ENCODE results near the gene PGM3.
"Not testable (repeated sequence)": the region's sequence is repeated elsewhere in the genome, so short reads cannot be mapped to it uniquely, and the experiment has no call there.

Gene PGM3, protein sequence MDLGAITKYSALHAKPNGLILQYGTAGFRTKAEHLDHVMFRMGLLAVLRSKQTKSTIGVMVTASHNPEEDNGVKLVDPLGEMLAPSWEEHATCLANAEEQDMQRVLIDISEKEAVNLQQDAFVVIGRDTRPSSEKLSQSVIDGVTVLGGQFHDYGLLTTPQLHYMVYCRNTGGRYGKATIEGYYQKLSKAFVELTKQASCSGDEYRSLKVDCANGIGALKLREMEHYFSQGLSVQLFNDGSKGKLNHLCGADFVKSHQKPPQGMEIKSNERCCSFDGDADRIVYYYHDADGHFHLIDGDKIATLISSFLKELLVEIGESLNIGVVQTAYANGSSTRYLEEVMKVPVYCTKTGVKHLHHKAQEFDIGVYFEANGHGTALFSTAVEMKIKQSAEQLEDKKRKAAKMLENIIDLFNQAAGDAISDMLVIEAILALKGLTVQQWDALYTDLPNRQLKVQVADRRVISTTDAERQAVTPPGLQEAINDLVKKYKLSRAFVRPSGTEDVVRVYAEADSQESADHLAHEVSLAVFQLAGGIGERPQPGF

DNA sequence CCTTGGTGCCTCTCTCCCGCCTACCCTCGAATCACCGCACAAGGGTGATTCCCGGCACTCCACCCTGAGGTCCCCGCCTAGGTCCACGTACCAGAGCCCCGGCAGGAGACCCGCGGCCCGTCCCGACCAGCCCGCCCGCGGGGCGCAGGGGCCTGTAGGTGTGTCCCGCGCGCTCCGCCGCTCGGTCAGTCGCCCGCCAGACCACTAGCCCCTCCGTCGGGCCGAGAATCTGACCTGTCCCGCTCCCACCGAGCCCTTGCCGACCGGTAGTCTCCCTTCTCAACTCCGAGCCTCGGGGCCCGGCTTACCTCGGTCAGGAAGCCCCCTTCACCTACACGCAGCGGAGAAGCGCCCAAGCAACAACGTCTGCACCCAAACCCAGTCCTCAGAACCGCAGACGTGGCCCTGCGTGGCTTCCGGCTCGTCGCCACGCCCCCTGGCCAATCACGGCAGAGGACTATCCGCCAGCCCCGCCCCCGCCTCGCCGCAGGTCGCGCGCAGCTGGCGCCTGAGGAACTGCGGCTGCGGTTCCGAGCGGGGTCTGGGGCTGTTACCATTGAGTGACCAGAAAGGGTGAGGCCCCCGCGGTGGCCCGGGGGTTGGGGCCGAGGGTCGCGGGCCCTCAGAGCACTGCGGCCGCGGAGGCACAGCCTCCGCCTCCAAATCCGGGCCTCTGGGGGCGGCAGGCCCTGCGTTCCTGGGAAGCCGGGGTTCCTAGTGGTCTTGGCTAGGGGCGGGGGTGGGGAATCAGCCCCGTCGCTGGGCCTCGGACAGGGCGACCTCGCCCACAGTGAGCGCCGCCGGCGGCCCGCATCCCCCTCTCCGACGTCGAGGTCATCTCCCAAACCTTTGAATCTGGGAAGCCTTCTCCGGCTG lies at the start of gene PGM3, which contains the start of gene RWDD2A:
PGM3 (minus strand) TSS at position 395 of the 876 bp plus-strand sequence. CDS start 2,253 bp downstream, outside the sequence.
RWDD2A (plus strand) TSS at position 487 of the 876 bp plus-strand sequence. CDS start 1,095 bp downstream, outside the sequence.
- peak; percentile 62 for DNase-seq (ENCODE audit: low read depth)

DNA sequence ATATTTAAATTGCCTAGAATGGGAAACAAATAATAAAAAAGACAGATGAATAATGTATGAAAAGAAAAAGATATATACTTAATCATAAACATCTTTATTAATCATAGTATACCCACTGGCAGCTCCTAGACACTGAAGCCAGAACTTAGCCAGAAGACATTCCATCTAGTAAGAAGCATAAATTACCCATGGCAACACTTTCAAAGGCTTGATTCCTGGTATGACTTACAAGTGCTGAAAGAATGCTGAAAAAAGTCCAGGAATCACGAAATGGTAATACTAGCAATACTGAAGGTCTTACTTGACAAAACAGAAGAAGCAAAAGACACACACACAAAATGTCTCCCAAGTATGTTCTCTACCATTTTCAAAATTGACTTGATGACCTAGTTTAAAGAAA lies 38.1 kb upstream of the PGM3 start:
- DNase-seq (ENCODE audit: low read depth) = peak; percentile 47

DNA sequence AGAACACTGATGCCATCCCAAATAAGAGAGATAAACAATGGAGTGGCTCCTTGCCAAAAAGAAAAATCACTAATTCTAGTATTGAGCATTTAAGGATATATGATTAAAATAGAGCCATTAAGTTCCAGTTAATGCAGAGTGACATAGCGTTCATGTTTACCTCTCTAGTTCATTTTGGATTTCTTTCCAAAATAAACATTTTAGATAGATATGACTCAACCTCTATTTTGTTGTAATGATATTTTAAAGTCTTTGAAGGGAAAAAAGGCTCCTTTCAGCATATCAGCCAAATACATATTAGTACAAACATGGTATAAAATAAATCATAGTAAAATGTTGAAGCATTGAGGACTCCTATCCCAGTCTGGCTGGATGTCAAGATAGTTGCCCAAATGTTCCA lies 33.5 kb upstream of the PGM3 start:
- DNase-seq (ENCODE audit: low read depth) = no peak

DNA sequence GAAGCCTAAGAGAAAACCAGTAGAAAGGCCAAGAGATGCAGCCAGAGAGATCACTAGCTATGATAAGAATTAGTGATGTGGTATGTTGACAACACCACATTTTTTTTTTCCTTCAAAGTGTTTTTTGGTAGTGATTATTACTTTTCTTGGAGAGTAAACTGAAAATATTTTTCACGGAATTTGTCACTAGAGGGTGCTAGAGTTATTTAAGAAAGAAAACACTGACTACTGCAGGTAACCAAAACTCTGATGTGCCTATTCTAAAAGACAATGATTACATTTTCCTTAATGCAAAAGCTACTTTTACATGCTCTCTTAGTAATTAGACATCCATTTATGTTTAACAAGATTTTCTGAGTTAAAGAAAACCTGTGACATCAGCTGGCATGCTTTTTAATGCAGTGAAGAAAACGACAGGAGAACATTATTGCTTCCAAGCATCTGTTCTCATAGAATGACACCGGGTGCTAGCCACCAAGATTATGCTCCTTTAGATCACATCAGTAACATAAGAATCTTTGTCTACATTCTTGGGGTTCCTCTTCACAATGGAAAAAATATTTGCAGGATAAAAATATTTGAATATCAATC lies 28.9 kb upstream of the PGM3 start:
- DNase-seq (ENCODE audit: low read depth) = peak; percentile 28

DNA sequence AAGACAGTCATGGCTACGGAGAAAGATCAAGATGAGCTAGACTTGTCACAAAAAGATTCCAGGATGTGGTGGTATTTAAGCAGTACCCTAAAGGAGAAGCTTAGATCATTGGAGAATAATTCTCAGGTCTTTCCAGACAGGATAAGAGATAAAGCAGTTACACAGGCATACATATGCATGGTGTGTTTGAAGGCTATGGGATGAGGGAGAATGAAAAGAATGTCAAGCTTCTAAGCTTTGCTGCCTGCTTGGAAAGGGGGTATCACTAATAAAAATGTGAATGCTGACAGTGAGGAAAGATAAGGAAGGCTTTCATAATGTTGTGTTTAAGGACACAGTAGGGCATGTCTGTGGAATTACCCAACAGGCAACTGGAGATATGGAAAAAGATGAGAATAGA lies 28.2 kb upstream of the PGM3 start:
- DNase-seq (ENCODE audit: low read depth) = no peak

DNA sequence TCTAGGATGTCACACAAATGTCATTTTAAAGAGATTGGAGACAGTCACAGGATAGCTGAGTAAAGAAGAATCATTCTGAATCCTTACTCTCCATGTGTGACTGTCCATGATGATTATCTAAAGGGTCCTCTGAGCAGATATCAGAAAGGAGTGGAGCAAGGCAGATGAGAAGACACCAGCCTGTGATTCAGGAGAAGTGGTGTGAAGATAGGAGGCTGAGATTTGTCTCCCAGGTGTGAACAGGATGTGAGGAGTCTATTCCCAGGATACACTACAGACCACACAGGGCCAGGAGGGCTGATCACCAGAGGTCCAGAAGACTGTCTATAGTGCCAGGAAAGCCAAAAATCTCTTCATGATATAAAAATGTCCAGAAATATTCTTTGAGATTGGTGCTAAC lies 27.1 kb upstream of the PGM3 start:
- no peak for DNase-seq (ENCODE audit: low read depth)

DNA sequence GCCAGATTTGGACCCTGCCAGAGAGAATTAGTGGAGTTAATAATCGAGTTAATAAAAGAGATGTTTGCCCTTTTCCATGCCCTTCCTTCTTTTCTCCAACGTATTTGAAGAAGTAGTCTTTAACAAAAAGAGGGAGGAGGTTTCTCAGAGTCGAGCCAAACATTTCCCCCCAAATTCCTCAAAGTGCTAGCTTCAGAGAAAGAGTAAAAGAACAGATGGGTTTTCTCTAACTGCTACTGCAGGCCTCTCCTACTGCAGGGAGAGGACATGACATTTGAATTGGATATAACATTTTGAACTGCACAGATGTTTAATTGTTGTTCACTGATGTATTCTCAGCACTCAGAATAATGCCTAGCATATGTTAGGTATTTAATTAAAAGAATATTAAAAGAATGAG lies 25.6 kb upstream of the PGM3 start:
- DNase-seq (ENCODE audit: low read depth) = no peak

DNA sequence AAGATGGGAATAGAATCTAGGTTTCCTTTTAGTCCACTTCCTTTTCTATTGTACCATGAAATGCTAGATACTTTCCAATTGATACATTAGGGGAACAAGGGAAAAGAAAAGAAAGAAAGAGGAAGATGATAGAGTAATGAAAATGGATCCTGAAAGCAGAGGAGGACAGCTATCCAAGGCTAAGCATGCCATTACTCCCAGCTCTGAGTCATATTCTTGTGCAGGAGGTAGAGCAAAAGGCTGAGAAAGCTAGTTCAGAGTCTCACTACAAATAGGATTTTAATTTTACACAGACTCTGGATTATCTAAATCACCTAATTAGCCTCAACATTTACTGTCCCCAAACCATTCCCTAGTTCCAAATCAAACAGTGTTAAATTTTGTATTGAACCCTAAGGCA lies 23.7 kb upstream of the PGM3 start:
- no peak for DNase-seq (ENCODE audit: low read depth)

DNA sequence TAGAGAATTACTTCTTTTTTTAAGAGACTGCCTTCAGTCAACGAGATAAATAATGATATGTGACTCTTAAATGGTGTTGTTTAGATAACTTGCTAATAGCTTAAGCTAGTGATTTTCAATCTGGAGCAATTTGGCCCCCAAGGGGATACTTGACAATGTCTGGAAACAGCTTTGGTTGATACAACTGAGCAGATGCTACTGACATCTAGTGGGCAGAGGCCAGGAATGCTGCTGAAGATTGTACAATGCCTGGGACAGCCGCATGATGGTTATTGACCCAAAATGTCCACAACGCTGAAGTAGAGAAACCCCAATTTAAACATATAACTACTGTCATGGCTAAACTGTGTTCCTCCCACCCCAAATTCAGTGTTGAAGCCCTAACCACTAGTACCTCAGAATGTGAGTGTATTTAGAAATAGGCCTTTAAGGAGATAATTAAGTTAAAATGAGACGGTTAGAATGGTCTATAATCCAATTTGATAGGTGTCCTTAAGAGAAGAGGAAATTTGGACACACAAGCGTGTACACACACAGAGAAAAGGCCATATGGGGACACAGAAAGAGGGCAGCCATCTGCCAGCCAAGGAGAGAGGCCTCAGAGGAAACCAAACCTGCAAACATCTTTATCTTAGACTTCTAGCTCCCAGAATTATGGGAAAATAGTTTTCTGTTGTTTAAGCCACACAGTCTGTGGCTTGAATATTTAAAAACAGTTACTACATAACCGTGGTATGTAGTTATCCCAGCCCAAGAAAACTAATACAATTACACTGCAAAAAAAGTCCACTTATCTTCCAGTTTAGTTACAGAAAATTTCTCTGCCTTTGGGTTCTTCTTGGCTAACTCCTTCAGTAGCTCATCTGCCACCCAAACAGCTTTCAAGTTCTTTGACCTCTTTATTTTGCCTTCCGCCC lies 22.3 kb upstream of the PGM3 start:
- peak; percentile 64 for DNase-seq (ENCODE audit: low read depth)

DNA sequence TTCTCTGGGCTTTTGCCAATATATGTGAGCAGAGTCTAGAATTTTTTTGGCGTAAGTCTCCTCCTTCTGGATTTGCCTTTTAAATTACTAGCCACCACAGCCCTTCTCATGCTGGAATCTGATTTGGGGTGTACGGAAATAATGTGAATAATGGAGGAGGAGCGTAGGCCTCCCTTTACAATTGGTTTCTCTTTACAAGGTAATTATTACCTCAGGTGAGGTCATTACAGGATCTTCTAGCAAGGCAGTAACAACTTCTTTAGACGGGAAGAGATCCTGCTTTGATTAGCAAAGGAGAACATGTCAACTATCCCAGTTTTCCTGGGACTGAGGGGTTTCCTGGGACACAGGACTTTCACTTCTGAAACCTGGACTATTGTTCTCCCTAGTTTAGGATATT lies 9.0 kb upstream of the PGM3 start:
- DNase-seq (ENCODE audit: low read depth) = no peak

DNA sequence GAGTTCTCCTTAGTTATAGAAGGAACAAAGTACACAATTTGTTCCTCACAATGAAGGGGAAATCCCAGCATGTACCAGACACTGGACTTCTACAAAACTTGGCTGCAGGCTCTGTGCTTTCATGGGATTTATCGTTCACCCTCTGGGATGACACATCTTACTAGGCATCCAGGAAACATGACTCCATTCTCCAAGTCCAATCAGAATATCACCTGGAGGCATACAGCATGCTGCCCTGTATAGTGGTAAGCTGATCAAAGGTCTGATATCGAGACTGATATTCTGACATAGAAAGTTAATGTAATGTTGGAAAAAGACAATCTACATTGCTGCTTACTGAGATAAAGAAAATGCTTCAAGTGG lies 6.8 kb upstream of the PGM3 start:
- DNase-seq (ENCODE audit: low read depth) = peak; percentile 4

DNA sequence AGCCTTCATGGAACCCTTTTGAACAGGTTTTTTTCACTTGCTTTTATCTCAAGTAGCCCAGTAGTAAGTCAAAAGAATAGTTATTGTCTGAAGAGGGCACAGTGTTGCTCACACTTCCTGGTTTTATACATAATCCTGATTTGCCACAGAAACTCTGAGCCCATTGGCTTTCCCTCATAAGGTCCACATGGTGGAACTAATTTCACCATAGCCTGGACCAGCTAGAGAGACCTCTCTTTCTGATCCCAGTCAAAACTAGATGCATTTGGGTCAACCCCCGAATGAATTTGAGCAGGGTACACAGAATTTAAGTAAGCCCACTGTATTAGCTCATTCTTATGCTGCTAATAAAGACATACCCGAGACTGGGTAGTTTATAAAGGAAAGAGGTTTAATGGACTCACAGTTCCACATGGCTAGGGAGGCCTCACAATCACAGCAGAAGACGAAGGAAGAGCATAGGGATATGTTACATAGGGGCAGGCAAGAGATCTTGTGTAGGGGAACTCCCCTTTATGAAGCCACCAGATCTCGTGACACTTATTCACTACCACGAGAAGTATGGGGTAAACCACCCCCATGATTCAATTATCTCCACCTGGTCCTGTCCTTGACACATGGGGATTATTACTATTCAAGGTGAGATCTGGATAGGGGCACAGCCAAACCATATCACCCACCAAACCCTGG lies 6.3 kb upstream of the PGM3 start:
- DNase-seq (ENCODE audit: low read depth) = no peak

DNA sequence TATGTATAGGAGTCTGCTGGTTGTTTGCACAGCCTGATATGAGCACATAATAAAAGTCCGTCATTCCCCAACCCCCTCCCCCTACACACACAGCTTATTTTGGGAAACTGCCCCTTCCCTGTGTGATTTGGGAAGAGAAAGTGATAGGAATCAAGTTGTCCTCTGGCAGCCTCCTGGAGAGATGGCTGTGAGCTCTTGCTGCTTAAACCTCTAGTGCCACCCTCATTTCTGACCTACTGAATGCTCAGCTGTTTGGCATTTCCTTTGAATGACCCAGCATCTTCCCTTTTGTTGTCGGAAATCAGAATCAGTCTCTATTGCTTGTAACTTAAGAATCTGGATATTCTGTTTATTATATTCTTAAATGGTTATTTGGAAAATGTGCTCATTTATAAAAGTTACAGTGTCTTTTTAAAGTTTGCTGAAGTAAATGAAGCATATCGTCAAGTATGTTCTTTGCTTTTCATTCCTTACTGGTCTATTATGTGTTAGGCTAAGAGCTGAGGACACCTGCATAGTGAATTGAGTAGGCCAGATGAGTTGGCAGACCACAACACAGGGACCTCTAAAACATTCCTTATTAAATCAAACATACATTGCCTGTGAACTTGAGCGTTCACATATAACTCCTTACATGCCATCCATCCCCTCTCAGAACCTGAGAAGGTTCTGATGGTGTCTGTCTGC lies 5.6 kb upstream of the PGM3 start:
- DNase-seq (ENCODE audit: low read depth) = no peak

DNA sequence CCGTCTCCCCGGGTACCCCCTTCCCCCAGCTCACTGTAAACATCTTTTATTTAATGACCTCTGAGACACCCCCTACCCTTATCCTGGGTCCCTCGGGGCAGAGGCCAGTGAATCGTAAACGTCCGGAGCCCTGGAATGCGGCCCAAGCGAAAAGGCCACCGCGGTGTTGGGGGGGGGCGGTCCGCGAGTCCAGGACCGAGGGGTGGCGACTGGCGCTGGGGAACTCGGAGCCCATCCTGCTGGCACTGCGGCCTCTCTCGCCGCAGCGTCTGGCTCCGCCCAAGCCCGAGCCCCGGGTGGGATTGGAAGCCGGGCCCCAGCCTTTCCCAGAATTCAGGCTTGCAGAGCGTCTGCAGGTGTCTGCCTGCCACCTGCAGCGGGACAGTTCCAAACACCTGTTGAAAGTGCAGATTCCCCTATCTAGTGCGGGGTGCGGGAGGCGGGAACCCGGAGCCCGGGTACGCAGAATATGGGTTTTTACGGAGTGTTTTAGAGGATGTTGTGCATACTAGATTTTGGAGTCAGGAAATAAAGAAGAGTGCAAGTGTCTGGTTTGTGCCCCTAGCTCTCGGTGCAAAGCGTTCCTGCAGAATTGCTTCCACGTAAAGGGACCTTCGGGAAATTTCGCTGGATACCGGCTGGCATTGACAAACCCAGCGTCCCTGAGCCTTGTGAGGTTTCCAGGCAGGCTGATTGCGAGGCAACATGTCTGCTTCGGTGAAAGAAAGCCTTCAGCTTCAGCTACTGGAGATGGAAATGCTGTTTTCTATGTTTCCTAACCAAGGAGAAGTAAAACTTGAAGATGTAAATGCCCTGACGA lies 892 bp upstream of the PGM3 start:
- DNase-seq (ENCODE audit: low read depth) = peak; percentile 4

DNA sequence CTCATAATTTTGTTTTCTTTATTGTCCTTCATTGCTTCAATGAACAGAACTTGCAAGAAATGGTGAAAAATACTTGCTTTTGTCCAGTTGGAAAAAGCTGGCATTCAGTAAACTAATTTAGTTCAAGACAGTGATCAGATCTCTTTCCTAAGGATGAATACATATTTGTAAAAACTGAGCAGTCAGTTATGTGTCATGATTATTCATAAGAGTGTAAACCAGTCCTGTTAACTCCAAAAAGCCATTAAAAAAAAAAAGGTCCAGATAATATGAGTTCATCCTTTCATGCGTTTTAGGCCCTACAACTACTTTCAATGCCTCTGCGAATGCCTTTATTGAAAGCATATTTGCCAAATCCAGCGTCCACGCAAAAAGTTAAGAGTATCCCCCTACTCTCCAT lies 609 bp downstream of the PGM3 start:
- no peak for DNase-seq (ENCODE audit: low read depth)

DNA sequence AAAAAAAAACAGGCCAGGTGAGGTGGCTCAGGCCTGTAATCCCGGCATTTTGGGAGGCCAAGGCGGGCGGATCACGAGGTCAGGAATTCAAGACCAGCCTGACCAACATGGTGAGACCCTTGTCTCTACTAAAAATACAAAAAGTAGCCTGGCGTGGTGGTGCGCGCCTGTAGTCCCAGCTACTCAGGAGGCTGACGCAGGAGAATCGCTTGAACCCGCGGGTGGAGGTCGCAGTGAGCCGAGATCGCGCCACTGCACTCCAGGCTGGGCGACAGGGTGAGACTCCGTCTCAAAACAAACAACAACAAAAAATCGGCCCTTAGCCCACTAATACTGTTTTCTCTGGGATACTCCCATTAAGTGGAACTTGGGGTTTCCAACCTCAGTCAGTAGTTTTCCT lies 1.1 kb downstream of the PGM3 start:
- not testable (repeated sequence) for DNase-seq (ENCODE audit: low read depth)

DNA sequence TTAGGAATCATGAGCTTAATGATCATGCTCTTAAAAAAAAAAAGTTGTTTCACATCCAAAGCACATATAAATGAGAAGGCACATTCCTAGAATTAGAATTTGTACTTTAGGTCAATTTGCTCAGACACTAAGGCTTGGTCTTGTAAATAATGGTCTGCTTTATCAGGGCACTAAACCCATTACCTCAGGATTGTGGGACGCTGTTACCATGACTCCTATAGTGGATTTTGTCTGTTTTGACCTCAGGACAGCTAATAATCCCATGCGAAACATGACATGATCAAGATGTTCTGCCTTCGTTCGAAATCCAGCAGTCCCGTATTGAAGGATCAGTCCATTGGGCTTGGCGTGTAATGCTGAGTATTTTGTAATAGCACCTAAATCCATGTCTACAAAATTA lies 2.4 kb downstream of the PGM3 start:
- DNase-seq (ENCODE audit: low read depth) = no peak

DNA sequence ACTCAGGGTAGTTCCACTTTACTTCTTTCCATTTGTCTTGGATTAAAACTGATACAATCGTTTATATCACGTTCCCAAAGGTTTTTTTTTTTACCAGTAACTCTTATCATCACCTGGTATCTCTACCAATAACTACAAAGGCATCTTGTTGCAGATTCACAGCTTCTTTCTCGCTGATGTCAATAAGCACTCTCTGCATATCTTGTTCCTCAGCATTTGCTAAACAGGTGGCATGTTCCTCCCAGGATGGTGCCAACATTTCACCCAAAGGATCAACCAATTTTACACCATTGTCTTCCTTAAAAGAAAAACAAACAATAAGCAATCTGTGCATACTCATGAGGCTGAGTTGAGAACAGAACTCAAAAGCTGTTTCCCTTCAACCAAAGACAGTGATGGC lies 4.6 kb downstream of the PGM3 start:
- no peak for DNase-seq (ENCODE audit: low read depth)

DNA sequence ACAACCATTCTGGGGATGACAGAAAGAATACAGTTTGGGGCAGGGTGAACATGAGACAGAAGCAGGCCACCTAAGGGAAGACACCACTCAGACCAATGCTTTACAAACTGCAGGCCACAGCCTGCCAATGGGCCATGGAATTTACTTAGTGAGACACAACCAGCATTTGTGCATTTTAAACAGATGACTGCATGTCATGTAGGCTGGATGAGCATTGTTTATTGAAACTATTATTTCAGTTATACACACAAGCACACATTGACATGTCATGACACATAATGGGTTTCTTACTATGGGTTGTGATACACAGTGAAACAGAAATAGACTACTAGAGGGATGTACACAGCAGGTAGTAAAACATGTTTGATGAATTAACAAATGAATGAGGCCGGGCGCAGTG lies 8.0 kb downstream of the PGM3 start:
- DNase-seq (ENCODE audit: low read depth) = no peak
